MM.1S (cell line): ENCODE results near the gene CCT5.

Experiments used
- EZH2 ChIP-seq: fragments of 300-600 bp; sonication (generic); optimal IDR thresholded peaks from 2 replicates; pipeline ENCODE3; 2017; ENCODE audit warnings: low read depth, mild to moderate bottlenecking, antibody characterized with exemption, low read length, mixed read lengths
- EZH2phosphoT487 ChIP-seq: fragments of 300-600 bp; sonication (generic); IDR thresholded peaks from 2 replicates; pipeline ENCODE4 v1.6.1; 2018; ENCODE audit warnings: antibody characterized with exemption, low read length
- TF ChIP-seq, protein P1 (sequence below): fragments of 300-600 bp; sonication (generic); IDR thresholded peaks from 2 replicates; pipeline ENCODE4 v1.5.1; 2016; ENCODE audit warnings: antibody characterized with exemption, low read length, mixed read lengths

DNA sequence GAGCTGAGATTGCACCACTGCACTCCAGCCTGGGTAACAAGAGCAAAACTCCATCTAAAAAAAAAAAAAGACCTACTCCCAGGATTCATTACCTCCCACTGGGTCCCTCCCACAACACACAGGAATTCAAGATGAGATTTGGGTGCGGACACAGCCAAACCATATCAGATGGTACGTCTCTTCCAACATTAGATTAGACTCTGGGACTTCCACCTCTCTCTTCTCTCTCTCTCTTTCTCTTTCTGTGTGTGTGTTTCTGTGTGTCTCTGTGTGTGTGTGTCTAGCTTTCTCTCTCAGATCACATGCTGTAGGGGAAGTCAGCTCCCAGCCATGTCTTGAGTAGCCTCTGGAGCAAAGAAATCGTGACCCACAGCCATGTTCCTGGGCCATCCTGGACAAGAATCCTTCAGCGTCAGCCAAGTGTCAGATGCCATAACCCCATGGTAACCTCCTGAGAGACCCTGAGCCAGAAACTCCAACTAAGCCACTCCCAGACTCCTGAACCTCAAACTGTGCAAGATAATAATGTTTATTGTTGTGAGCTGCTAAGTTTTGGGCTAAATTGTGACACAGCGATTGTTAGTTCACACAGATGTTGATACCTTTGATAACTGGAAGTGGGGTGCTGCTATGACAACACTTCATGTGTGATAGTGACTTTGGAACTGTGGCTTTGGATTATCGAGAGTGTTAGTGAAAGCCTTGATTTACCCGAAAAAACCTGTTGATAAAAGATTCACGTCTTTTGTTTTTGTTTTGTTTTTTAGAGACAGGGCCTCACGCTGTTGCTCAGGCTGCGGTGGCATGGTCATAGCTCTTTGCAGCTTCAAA lies 61.7 kb downstream of the CCT5 start:
- TF ChIP-seq EZH2 (no peak), EZH2phosphoT487 (no peak)
- TF ChIP-seq, protein P1, sequence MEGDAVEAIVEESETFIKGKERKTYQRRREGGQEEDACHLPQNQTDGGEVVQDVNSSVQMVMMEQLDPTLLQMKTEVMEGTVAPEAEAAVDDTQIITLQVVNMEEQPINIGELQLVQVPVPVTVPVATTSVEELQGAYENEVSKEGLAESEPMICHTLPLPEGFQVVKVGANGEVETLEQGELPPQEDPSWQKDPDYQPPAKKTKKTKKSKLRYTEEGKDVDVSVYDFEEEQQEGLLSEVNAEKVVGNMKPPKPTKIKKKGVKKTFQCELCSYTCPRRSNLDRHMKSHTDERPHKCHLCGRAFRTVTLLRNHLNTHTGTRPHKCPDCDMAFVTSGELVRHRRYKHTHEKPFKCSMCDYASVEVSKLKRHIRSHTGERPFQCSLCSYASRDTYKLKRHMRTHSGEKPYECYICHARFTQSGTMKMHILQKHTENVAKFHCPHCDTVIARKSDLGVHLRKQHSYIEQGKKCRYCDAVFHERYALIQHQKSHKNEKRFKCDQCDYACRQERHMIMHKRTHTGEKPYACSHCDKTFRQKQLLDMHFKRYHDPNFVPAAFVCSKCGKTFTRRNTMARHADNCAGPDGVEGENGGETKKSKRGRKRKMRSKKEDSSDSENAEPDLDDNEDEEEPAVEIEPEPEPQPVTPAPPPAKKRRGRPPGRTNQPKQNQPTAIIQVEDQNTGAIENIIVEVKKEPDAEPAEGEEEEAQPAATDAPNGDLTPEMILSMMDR, result no peak
